ENCODE data around the gene DNASE1L3. TPM values are rescaled to one million over a fixed set of nuclear protein-coding genes. Genes with fewer than 3 reads are reported as not detected.

DNASE1L3 gene
- total RNA-seq, 2 experiments from 2014 or later, result not detected

- Mint-ChIP-seq H3K27me3 (ENCODE audit: low read depth) (no peaks in the 10 kb centered on the region), H3K9me3 (no peaks in the 10 kb centered on the region), H3K27ac (no peak overlapping the region), H3K4me1 (ENCODE audit: low read depth) (no peaks in the 10 kb centered on the region), H3K4me3 (no peak overlapping the region), H3K36me3 (ENCODE audit: low read depth) (no peaks in the 10 kb centered on the region)
- intact Hi-C loops (cut with micrococcal nuclease), result no loop called here
- DNase-seq, result no peak
- CTCF ChIA-PET, result interaction anchor here (0.6 to 0.8 kb wide), 2 partner anchors 24 to 125 kb away, joined by 3 read pairs; no protein-coding TSS in a partner anchor
Observed at GRCh38 chr3:58193682-58194407, 16.9 kb downstream of the DNASE1L3 start.

GRCh38 chr3:58192069-58192468 lies 18.7 kb downstream of the DNASE1L3 start:
- H3K27me3 Mint-ChIP-seq (ENCODE audit: low read depth), result no peaks in the 10 kb centered on the region
- CTCF ChIA-PET, result interaction anchor here (1.5 to 10.5 kb wide), 2 partner anchors 20 to 27 kb away, joined by 4 to 165 read pairs; no protein-coding TSS in a partner anchor

DNA sequence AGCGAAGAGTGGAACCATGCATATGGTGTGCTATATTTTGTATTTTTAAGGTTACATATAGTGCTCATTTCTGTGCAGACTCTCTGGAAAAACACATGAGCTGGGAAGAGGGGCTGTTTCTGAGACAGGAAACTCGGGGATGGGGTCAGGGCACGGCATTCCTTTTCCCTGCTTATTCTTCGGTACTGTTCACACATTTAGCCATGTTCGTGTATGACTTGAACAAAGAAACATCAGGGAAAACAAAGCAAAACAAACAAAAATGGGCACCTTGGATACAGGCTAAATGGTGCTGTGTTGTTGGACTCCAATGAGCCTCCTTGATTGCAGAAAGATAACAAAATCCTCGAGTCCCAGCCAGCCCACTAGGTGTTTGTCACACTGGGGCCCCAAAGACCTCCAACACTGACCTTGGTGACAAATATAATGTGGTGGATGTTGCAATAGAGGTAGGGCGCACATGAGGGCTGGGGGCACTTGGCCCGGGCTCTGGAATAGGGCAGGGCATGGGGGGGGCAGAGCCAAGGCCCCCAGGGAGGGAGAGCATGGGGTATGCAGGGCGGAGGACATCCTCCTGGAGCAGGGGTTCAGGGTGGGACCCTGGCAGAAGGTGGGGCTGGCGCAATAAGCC lies 19.3 kb downstream of the DNASE1L3 start:
- Mint-ChIP-seq H3K4me1 (ENCODE audit: low read depth) (no peaks in the 10 kb centered on the region), H3K9me3 (no peaks in the 10 kb centered on the region), H3K36me3 (ENCODE audit: low read depth) (no peaks in the 10 kb centered on the region), H3K4me3 (no peak overlapping the region), H3K27me3 (ENCODE audit: low read depth) (no peaks in the 10 kb centered on the region), H3K27ac (no peak overlapping the region)
- DNase-seq, result no peak
- intact Hi-C loops (cut with micrococcal nuclease), result no loop called here
- CTCF ChIA-PET, result interaction anchor here (1.5 to 10.5 kb wide), 2 partner anchors 21 to 27 kb away, joined by 4 to 165 read pairs; no protein-coding TSS in a partner anchor

More at GRCh38 chr3:58192069-58192468, 18.7 kb downstream of the DNASE1L3 start:
- Mint-ChIP-seq H3K4me1 (ENCODE audit: low read depth) (no peaks in the 10 kb centered on the region), H3K9me3 (no peaks in the 10 kb centered on the region), H3K27ac (no peak overlapping the region), H3K36me3 (ENCODE audit: low read depth) (no peaks in the 10 kb centered on the region), H3K4me3 (no peak overlapping the region)
- DNase-seq, result no peak
- intact Hi-C loops (cut with micrococcal nuclease), result no loop called here

- H3K27me3 Mint-ChIP-seq (ENCODE audit: low read depth), result no peaks in the 10 kb centered on the region
- no peak overlapping the region for H3K27ac Mint-ChIP-seq
- no peaks in the 10 kb centered on the region for H3K4me1 Mint-ChIP-seq (ENCODE audit: low read depth)
- CTCF ChIA-PET, result interaction anchor here (1.5 to 10.5 kb wide), 3 partner anchors 13 to 28 kb away, joined by 4 to 165 read pairs (median 11); no protein-coding TSS in a partner anchor
- no peak for DNase-seq
- H3K9me3 Mint-ChIP-seq, result no peaks in the 10 kb centered on the region
- H3K4me3 Mint-ChIP-seq, result no peak overlapping the region
- no peaks in the 10 kb centered on the region for H3K36me3 Mint-ChIP-seq (ENCODE audit: low read depth)
- intact Hi-C loops (cut with micrococcal nuclease), result no loop called here
Observed at GRCh38 chr3:58190882-58191281, 19.9 kb downstream of the DNASE1L3 start.

DNA sequence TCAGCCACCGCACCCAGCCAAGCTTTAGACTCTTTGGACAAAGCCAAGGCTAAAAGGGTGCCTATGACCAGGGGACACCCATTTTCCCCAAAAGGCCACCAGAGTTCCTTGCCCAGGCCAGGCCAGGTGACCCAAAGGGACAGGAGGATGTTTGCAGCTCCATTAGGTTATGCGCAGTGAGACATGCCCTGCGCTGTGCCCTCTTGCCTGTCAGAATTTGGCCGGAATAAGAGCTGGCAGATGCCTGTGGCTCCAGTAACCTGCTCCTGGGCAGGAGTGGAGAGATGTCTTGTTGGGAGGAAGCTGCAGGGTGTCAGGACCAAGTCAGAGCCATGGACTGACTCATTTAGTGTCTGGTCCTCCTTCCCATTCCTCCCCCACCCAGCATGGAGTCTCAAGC lies 20.5 kb downstream of the DNASE1L3 start:
- no peak for DNase-seq
- CTCF ChIA-PET, result interaction anchor here (1.5 to 10.5 kb wide), 4 partner anchors 12 to 116 kb away, joined by 4 to 165 read pairs (median 15); partner anchors contain the start of genes HTD2 and RPP14
- Mint-ChIP-seq H3K27me3 (ENCODE audit: low read depth) (no peaks in the 10 kb centered on the region), H3K36me3 (ENCODE audit: low read depth) (no peaks in the 10 kb centered on the region), H3K9me3 (no peaks in the 10 kb centered on the region), H3K27ac (no peak overlapping the region), H3K4me1 (ENCODE audit: low read depth) (no peaks in the 10 kb centered on the region), H3K4me3 (no peak overlapping the region)
- intact Hi-C loops (cut with micrococcal nuclease), result no loop called here

DNA sequence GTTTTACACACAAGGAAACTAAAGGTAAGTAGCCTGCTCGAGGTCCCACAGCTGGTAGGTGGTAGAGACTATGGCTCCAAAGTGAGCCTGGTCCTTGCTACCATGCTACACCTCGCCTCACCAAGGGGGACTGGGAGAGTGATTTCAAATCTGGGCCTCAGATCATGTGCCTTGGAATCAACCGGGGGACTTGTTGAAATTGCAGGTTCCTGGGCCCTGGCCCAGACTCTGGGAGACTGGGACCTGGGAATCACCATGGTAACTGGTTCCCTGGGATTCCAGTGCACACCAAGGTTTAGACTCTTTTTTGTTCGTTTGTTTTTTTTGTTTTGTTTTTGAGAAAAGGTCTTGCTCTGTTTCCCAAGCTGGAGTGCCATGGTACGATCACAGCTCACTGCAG lies 21.1 kb downstream of the DNASE1L3 start:
- DNase-seq, result no peak
- no peak overlapping the region for H3K27ac Mint-ChIP-seq
- H3K27me3 Mint-ChIP-seq (ENCODE audit: low read depth), result no peaks in the 10 kb centered on the region
- intact Hi-C loops (cut with micrococcal nuclease), result no loop called here
- CTCF ChIA-PET, result interaction anchor here (0.6 to 10.5 kb wide), 7 partner anchors 12 to 226 kb away, joined by 3 to 165 read pairs (median 11); partner anchors contain the start of genes HTD2 and RPP14
- H3K4me1 Mint-ChIP-seq (ENCODE audit: low read depth), result no peaks in the 10 kb centered on the region
- H3K36me3 Mint-ChIP-seq (ENCODE audit: low read depth), result no peaks in the 10 kb centered on the region
- H3K9me3 Mint-ChIP-seq, result no peaks in the 10 kb centered on the region
- no peak overlapping the region for H3K4me3 Mint-ChIP-seq

GRCh38 chr3:58188921-58189451 lies 21.8 kb downstream of the DNASE1L3 start:
- CTCF ChIA-PET, result interaction anchor here (0.6 to 10.5 kb wide), 13 partner anchors 10 to 226 kb away, joined by 3 to 165 read pairs (median 4); partner anchors contain the start of genes HTD2 and RPP14
- H3K9me3 Mint-ChIP-seq, result no peaks in the 10 kb centered on the region
- H3K4me3 Mint-ChIP-seq, result no peak overlapping the region
- DNase-seq, result no peak
- H3K27ac Mint-ChIP-seq, result no peak overlapping the region
- no peaks in the 10 kb centered on the region for H3K4me1 Mint-ChIP-seq (ENCODE audit: low read depth)
- H3K27me3 Mint-ChIP-seq (ENCODE audit: low read depth), result no peaks in the 10 kb centered on the region
- no peaks in the 10 kb centered on the region for H3K36me3 Mint-ChIP-seq (ENCODE audit: low read depth)
- intact Hi-C loops (cut with micrococcal nuclease), result no loop called here

DNA sequence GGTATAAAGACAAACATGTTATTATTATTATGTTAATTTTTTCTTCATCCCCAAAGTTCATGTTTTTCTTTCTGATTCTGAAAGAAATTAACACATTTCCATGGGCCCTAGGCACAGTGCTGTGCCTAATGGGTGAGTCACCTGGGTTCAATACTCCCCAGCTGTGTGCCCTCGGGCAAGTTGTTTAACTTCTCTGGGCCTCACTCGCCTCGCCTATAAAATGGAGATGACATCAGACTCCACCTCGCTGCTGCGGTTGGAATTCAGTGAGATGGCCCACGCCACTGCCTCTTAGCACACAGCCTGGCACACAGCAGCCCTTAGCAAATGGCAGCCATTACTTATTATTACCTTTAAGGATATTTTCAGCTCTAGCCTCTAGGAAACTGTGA lies 22.6 kb downstream of the DNASE1L3 start:
- Mint-ChIP-seq H3K27ac (no peak overlapping the region), H3K9me3 (no peaks in the 10 kb centered on the region), H3K4me3 (no peak overlapping the region), H3K4me1 (ENCODE audit: low read depth) (no peaks in the 10 kb centered on the region), H3K27me3 (ENCODE audit: low read depth) (no peaks in the 10 kb centered on the region), H3K36me3 (ENCODE audit: low read depth) (no peaks in the 10 kb centered on the region)
- intact Hi-C loops (cut with micrococcal nuclease), result no loop called here
- CTCF ChIA-PET, result interaction anchor here (0.7 to 10.5 kb wide), 18 partner anchors 9 to 243 kb away, joined by 3 to 165 read pairs (median 4); partner anchors contain the start of genes HTD2 and RPP14
- DNase-seq, result no peak

GRCh38 chr3:58184982-58185360 lies 25.8 kb downstream of the DNASE1L3 start:
- Mint-ChIP-seq H3K36me3 (ENCODE audit: low read depth) (no peaks in the 10 kb centered on the region), H3K4me3 (no peak overlapping the region), H3K27me3 (ENCODE audit: low read depth) (no peaks in the 10 kb centered on the region), H3K27ac (no peak overlapping the region), H3K9me3 (no peaks in the 10 kb centered on the region), H3K4me1 (ENCODE audit: low read depth) (no peaks in the 10 kb centered on the region)
- DNase-seq, result no peak
- CTCF ChIA-PET, result interaction anchor here (0.5 to 10.5 kb wide), 5 partner anchors 18 to 171 kb away, joined by 3 to 165 read pairs (median 4); partner anchors contain the start of genes HTD2 and RPP14
- intact Hi-C loops (cut with micrococcal nuclease), result no loop called here

DNA sequence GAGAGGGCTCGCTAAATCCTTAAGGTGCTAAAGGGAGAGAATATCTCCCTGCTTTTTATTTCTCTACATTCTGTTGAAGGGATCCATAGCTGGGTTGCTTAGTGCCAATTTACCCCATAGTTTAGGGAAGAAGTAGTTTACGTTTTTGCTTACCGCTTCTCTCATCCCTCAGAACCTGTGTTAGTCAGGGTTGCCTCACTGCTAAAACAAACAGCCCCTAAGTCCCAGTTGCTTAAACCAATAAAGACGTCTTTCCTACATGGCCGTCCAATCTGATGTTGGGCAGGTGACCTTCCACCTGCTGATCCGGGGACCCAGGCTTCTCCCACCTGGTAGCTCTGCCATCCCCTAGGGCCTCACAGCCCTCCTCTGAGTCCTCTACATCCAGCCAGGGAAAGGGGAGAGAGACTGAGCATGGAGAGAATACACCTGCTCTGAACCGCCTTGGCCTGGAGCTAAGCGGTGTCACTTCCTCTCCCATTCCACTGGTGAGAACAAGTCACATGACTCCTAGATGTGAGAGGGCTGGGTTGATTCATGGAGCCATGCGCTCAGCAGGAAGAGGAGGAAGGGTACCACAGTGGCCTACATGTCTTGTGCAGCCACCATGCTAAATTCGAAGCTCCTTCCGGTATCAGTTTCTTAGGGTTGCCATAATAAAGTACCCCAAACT lies 26.3 kb downstream of the DNASE1L3 start:
- H3K27ac Mint-ChIP-seq, result no peak overlapping the region
- DNase-seq, result no peak
- no peaks in the 10 kb centered on the region for H3K36me3 Mint-ChIP-seq (ENCODE audit: low read depth)
- intact Hi-C loops (cut with micrococcal nuclease), result no loop called here
- CTCF ChIA-PET, result interaction anchor here (0.5 to 10.5 kb wide), 6 partner anchors 17 to 172 kb away, joined by 3 to 165 read pairs (median 4); partner anchors contain the start of genes HTD2 and RPP14
- H3K4me1 Mint-ChIP-seq (ENCODE audit: low read depth), result no peaks in the 10 kb centered on the region
- no peaks in the 10 kb centered on the region for H3K9me3 Mint-ChIP-seq
- no peaks in the 10 kb centered on the region for H3K27me3 Mint-ChIP-seq (ENCODE audit: low read depth)
- H3K4me3 Mint-ChIP-seq, result no peak overlapping the region

DNA sequence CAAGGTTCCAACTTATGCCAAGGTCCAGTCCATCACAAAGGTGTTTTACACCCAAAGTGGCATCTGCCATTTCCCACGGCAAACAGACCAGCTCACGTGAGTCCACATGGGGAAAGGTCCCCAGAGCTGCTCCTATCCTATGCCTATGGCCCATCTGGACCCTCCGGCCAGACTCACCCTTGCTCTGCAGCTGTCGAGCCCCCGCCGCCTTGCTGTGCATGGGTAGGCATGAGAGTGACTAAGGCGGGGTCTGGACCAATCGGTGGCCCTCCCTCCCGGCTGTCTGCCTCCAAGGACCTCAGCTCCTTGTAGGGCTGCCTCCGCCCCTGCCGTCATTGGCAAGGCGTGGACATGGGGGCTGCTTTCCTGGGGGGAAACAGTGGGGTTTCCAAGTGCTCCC lies 26.9 kb downstream of the DNASE1L3 start:
- peaks cover 2% of the 10 kb centered on the region for H3K4me1 Mint-ChIP-seq (ENCODE audit: low read depth)

More for the DNA sequence above, 26.9 kb downstream of the DNASE1L3 start:
- no peaks in the 10 kb centered on the region for H3K36me3 Mint-ChIP-seq (ENCODE audit: low read depth)
- no peak overlapping the region for H3K4me3 Mint-ChIP-seq
- H3K27ac Mint-ChIP-seq, result no peak overlapping the region
- no peak for DNase-seq
- H3K9me3 Mint-ChIP-seq, result no peaks in the 10 kb centered on the region
- intact Hi-C loops (cut with micrococcal nuclease), result no loop called here
- CTCF ChIA-PET, result interaction anchor here (1.0 to 10.5 kb wide), 7 partner anchors 17 to 176 kb away, joined by 3 to 165 read pairs (median 4); partner anchors contain the start of genes HTD2 and RPP14
- H3K27me3 Mint-ChIP-seq (ENCODE audit: low read depth), result no peaks in the 10 kb centered on the region

Measured in activated naive CD4-positive, alpha-beta T cell treated with anti-CD3 and anti-CD28 coated beads for 36 hours (primary cell).